Mammary epithelial cell (primary cell): ENCODE measurements around the gene PIK3AP1.

Experiments
- CTCF ChIP-seq, 2 donors: IDR thresholded peaks in 1 of 2; conservative IDR thresholded peaks in 1 of 2; 2 replicates each; pipeline ENCODE4 v1.5.1; 2011 to 2012; ENCODE audit warnings: inconsistent platforms in 2 of 2, low read length in 2 of 2, mild to moderate bottlenecking in 2 of 2, control low read depth in 1 of 2, low read depth in 1 of 2; ENCODE audit not compliant: insufficient read depth in 1 of 2; ENCODE audit errors: extremely low read depth in 1 of 2
- EZH2 ChIP-seq: IDR thresholded peaks from 2 replicates; pipeline ENCODE4 v1.6.1; 2012; ENCODE audit warnings: low read length, inconsistent platforms, borderline replicate concordance

GRCh38 chr10:96747734-96748550, 27.6 kb upstream of the PIK3AP1 start:
- TF ChIP-seq CTCF (conservative IDR thresholded peaks at IDR 0.05 in 1 of 2, IDR thresholded peaks at IDR 0.05 in 1 of 2; ENCODE audit: extremely low read depth in 1 of 2, insufficient read depth in 1 of 2, low read depth in 1 of 2, low read length in 2 of 2) (no peak), EZH2 (no peak)
